PC-3 (cell line): ENCODE data around the gene GPS2.

Experiments
- CTCF ChIP-seq: fragments of 300-600 bp; sonication (generic); conservative IDR thresholded peaks from 2 replicates; pipeline ENCODE4 v1.5.1; 2017; ENCODE audit warnings: antibody characterized with exemption, low read depth, mild to moderate bottlenecking, low read length
- EZH2 ChIP-seq: fragments of 300-600 bp; sonication (generic); IDR thresholded peaks from one replicate; pipeline ENCODE4 v1.6.1; 2017; ENCODE audit warnings: antibody characterized with exemption, mild to moderate bottlenecking, low read length; ENCODE audit not compliant: unreplicated experiment

GRCh38 chr17:7309628-7310027, 5.5 kb downstream of the GPS2 start:
- TF ChIP-seq CTCF (no peak), EZH2 (no peak)
